ENCODE measurements around the gene GRAMD1A.
A peak's percentile ranks its signal among the peaks of the same experiment; 100 is the strongest.
"Not testable (repeated sequence)": the region's sequence is repeated elsewhere in the genome, so short reads cannot be mapped to it uniquely, and the experiment has no call there.

GRAMD1A gene

GRCh38 chr19:35004517-35005255 lies 4.6 kb downstream of the GRAMD1A start:
- H2BK120ac ChIP-seq (ENCODE audit: low read depth, low read length) = no peak overlapping the region
- H2BK15ac ChIP-seq (ENCODE audit: low read depth, poor library complexity, severe bottlenecking) = no peak overlapping the region
- no peak for DNase-seq
- H3K18ac ChIP-seq (ENCODE audit: low read depth in 1 of 2, low read length in 2 of 2) = no peak overlapping the region
- H2AFZ ChIP-seq (ENCODE audit: low read depth, low read length) = no peak overlapping the region
- H3K27me3 ChIP-seq (ENCODE audit: control insufficient read depth in 1 of 2, insufficient read depth in 1 of 2, low read length in 2 of 2) = no peaks in the 10 kb centered on the region
- no peak overlapping the region for H2BK5ac ChIP-seq (ENCODE audit: low read depth, low read length, poor library complexity, severe bottlenecking)
- H3K9me3 ChIP-seq (ENCODE audit: control insufficient read depth, low read length) = no peaks in the 10 kb centered on the region
- peaks cover 23% of the 10 kb centered on the region for H3K4me1 ChIP-seq (ENCODE audit: control insufficient read depth, insufficient read depth, low read depth, low read length)
- peaks cover 33% of the 10 kb centered on the region for H3K79me1 ChIP-seq (replicated peaks; ENCODE audit: low read length, poor library complexity, severe bottlenecking)
- H2BK12ac ChIP-seq (ENCODE audit: low read length in 2 of 2) = no peak overlapping the region
- H3K4me2 ChIP-seq (ENCODE audit: low read length, poor library complexity, severe bottlenecking) = no peak overlapping the region
- H4K8ac ChIP-seq (ENCODE audit: low read length) = no peak overlapping the region
- H3K14ac ChIP-seq (ENCODE audit: low read length in 2 of 2) = no peak overlapping the region
- H3K23ac ChIP-seq (ENCODE audit: low read length in 2 of 2) = no peak overlapping the region
- H3K9ac ChIP-seq (ENCODE audit: low read length) = no peak overlapping the region
- WGBS = 98% methylated on average over 18 of the region's 18 CpGs
- H3K4ac ChIP-seq (ENCODE audit: low read depth in 1 of 2, low read length in 2 of 2) = no peak overlapping the region
- no peak overlapping the region for H3K27ac ChIP-seq (ENCODE audit: low read length, poor library complexity, severe bottlenecking)
- H4K91ac ChIP-seq (ENCODE audit: low read length) = no peak overlapping the region
- H3K4me3 ChIP-seq (ENCODE audit: insufficient read depth in 1 of 2, low read depth in 1 of 2, low read length in 2 of 2) = no peak overlapping the region
- H2AK5ac ChIP-seq (ENCODE audit: low read length, severe bottlenecking) = no peak overlapping the region
- peaks cover 24 to 42% of the 10 kb centered on the region in 2 experiments for H3K36me3 ChIP-seq (ENCODE audit: control insufficient read depth in 1 of 2, insufficient read depth in 2 of 2, low read depth in 1 of 2, low read length in 2 of 2)

- no peak overlapping the region for H2BK12ac ChIP-seq (ENCODE audit: low read length in 2 of 2)
- H2BK120ac ChIP-seq (ENCODE audit: low read depth, low read length) = no peak overlapping the region
- H2AK5ac ChIP-seq (ENCODE audit: low read length, severe bottlenecking) = no peak overlapping the region
- H3K14ac ChIP-seq (ENCODE audit: low read length in 2 of 2) = no peak overlapping the region
- no peaks in the 10 kb centered on the region for H3K9me3 ChIP-seq (ENCODE audit: control insufficient read depth, low read length)
- DNase-seq = no peak
- peaks cover 33% of the 10 kb centered on the region for H3K79me1 ChIP-seq (replicated peaks; ENCODE audit: low read length, poor library complexity, severe bottlenecking)
- H3K9ac ChIP-seq (ENCODE audit: low read length) = no peak overlapping the region
- H4K8ac ChIP-seq (ENCODE audit: low read length) = no peak overlapping the region
- H3K4me2 ChIP-seq (ENCODE audit: low read length, poor library complexity, severe bottlenecking) = no peak overlapping the region
- no peak overlapping the region for H3K18ac ChIP-seq (ENCODE audit: low read depth in 1 of 2, low read length in 2 of 2)
- H3K27ac ChIP-seq (ENCODE audit: low read length, poor library complexity, severe bottlenecking) = no peak overlapping the region
- peaks cover 31 to 49% of the 10 kb centered on the region in 2 experiments for H3K36me3 ChIP-seq (ENCODE audit: control insufficient read depth in 1 of 2, insufficient read depth in 2 of 2, low read depth in 1 of 2, low read length in 2 of 2)
- no peak overlapping the region for H2BK5ac ChIP-seq (ENCODE audit: low read depth, low read length, poor library complexity, severe bottlenecking)
- H3K27me3 ChIP-seq (ENCODE audit: control insufficient read depth in 1 of 2, insufficient read depth in 1 of 2, low read length in 2 of 2) = no peaks in the 10 kb centered on the region
- H2AFZ ChIP-seq (ENCODE audit: low read depth, low read length) = no peak overlapping the region
- no peak overlapping the region for H3K4ac ChIP-seq (ENCODE audit: low read depth in 1 of 2, low read length in 2 of 2)
- no peak overlapping the region for H3K23ac ChIP-seq (ENCODE audit: low read length in 2 of 2)
- WGBS = 96% methylated on average over 10 of the region's 11 CpGs
- H4K91ac ChIP-seq (ENCODE audit: low read length) = no peak overlapping the region
- peaks cover 23% of the 10 kb centered on the region for H3K4me1 ChIP-seq (ENCODE audit: control insufficient read depth, insufficient read depth, low read depth, low read length)
- no peak overlapping the region for H2BK15ac ChIP-seq (ENCODE audit: low read depth, poor library complexity, severe bottlenecking)
- no peak overlapping the region for H3K4me3 ChIP-seq (ENCODE audit: insufficient read depth in 1 of 2, low read depth in 1 of 2, low read length in 2 of 2)
Observed at GRCh38 chr19:35005256-35005977, 5.3 kb downstream of the GRAMD1A start.

DNA sequence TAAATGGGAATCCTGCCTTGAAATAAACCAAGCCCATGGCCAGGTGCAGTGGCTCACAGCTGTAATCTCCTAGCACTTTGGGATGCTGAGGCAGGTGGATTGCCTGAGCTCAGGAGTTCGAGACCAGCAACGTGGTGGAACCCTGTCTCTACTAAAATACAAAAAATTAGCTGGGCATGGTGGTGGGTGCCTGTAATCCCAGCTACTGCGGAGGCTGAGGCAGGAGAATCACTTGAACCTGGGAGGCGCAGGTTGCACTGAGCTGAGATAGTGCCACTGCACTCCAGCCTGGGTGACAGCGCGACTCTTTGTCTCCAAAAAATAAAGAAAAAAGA lies 5.9 kb downstream of the GRAMD1A start:
- not testable (repeated sequence) for H2BK12ac ChIP-seq (ENCODE audit: low read length in 2 of 2); H3K27ac ChIP-seq (ENCODE audit: low read length, poor library complexity, severe bottlenecking); H3K4ac ChIP-seq (ENCODE audit: low read depth in 1 of 2, low read length in 2 of 2); DNase-seq; H3K18ac ChIP-seq (ENCODE audit: low read depth in 1 of 2, low read length in 2 of 2); H3K4me3 ChIP-seq (ENCODE audit: insufficient read depth in 1 of 2, low read depth in 1 of 2, low read length in 2 of 2); H2AFZ ChIP-seq (ENCODE audit: low read depth, low read length); H3K23ac ChIP-seq (ENCODE audit: low read length in 2 of 2); H3K27me3 ChIP-seq (ENCODE audit: control insufficient read depth in 1 of 2, insufficient read depth in 1 of 2, low read length in 2 of 2); H2BK120ac ChIP-seq (ENCODE audit: low read depth, low read length); H2AK5ac ChIP-seq (ENCODE audit: low read length, severe bottlenecking); H2BK15ac ChIP-seq (ENCODE audit: low read depth, poor library complexity, severe bottlenecking); H3K4me2 ChIP-seq (ENCODE audit: low read length, poor library complexity, severe bottlenecking); H3K9me3 ChIP-seq (ENCODE audit: control insufficient read depth, low read length); H2BK5ac ChIP-seq (ENCODE audit: low read depth, low read length, poor library complexity, severe bottlenecking); H4K91ac ChIP-seq (ENCODE audit: low read length); H3K14ac ChIP-seq (ENCODE audit: low read length in 2 of 2); H4K8ac ChIP-seq (ENCODE audit: low read length); H3K9ac ChIP-seq (ENCODE audit: low read length)
- H3K4me1 ChIP-seq (ENCODE audit: control insufficient read depth, insufficient read depth, low read depth, low read length) = peaks cover 23% of the 10 kb centered on the region
- H3K79me1 ChIP-seq (replicated peaks; ENCODE audit: low read length, poor library complexity, severe bottlenecking) = peaks cover 36% of the 10 kb centered on the region
- peaks cover 36 to 55% of the 10 kb centered on the region in 2 experiments for H3K36me3 ChIP-seq (ENCODE audit: control insufficient read depth in 1 of 2, insufficient read depth in 2 of 2, low read depth in 1 of 2, low read length in 2 of 2)
- WGBS = 98% methylated on average over 6 of the region's 6 CpGs

GRCh38 chr19:35006342-35006998 lies 6.3 kb downstream of the GRAMD1A start:
- 92% methylated on average over 15 of the region's 15 CpGs for WGBS

More at GRCh38 chr19:35006342-35006998, 6.3 kb downstream of the GRAMD1A start:
- H2BK120ac ChIP-seq (ENCODE audit: low read depth, low read length) = no peak overlapping the region
- H3K9me3 ChIP-seq (ENCODE audit: control insufficient read depth, low read length) = no peaks in the 10 kb centered on the region
- peaks cover 20% of the 10 kb centered on the region for H3K4me1 ChIP-seq (ENCODE audit: control insufficient read depth, insufficient read depth, low read depth, low read length)
- no peak overlapping the region for H4K91ac ChIP-seq (ENCODE audit: low read length)
- no peak overlapping the region for H2BK5ac ChIP-seq (ENCODE audit: low read depth, low read length, poor library complexity, severe bottlenecking)
- no peak overlapping the region for H3K27ac ChIP-seq (ENCODE audit: low read length, poor library complexity, severe bottlenecking)
- no peak overlapping the region for H2AK5ac ChIP-seq (ENCODE audit: low read length, severe bottlenecking)
- no peaks in the 10 kb centered on the region for H3K27me3 ChIP-seq (ENCODE audit: control insufficient read depth in 1 of 2, insufficient read depth in 1 of 2, low read length in 2 of 2)
- no peak overlapping the region for H3K4me3 ChIP-seq (ENCODE audit: insufficient read depth in 1 of 2, low read depth in 1 of 2, low read length in 2 of 2)
- peaks cover 36% of the 10 kb centered on the region for H3K79me1 ChIP-seq (replicated peaks; ENCODE audit: low read length, poor library complexity, severe bottlenecking)
- H2BK15ac ChIP-seq (ENCODE audit: low read depth, poor library complexity, severe bottlenecking) = no peak overlapping the region
- no peak overlapping the region for H3K23ac ChIP-seq (ENCODE audit: low read length in 2 of 2)
- no peak overlapping the region for H2BK12ac ChIP-seq (ENCODE audit: low read length in 2 of 2)
- no peak overlapping the region for H2AFZ ChIP-seq (ENCODE audit: low read depth, low read length)
- H3K4me2 ChIP-seq (ENCODE audit: low read length, poor library complexity, severe bottlenecking) = no peak overlapping the region
- no peak overlapping the region for H3K4ac ChIP-seq (ENCODE audit: low read depth in 1 of 2, low read length in 2 of 2)
- no peak overlapping the region for H3K9ac ChIP-seq (ENCODE audit: low read length)
- peak; percentile 20 for DNase-seq
- peaks cover 40 to 60% of the 10 kb centered on the region in 2 experiments for H3K36me3 ChIP-seq (ENCODE audit: control insufficient read depth in 1 of 2, insufficient read depth in 2 of 2, low read depth in 1 of 2, low read length in 2 of 2)
- no peak overlapping the region for H3K18ac ChIP-seq (ENCODE audit: low read depth in 1 of 2, low read length in 2 of 2)
- no peak overlapping the region for H4K8ac ChIP-seq (ENCODE audit: low read length)
- no peak overlapping the region for H3K14ac ChIP-seq (ENCODE audit: low read length in 2 of 2)

Data from mesenchymal stem cell (in vitro differentiated cells and primary cell).